ENCODE results near the gene APH1B.

Gene APH1B

DNA sequence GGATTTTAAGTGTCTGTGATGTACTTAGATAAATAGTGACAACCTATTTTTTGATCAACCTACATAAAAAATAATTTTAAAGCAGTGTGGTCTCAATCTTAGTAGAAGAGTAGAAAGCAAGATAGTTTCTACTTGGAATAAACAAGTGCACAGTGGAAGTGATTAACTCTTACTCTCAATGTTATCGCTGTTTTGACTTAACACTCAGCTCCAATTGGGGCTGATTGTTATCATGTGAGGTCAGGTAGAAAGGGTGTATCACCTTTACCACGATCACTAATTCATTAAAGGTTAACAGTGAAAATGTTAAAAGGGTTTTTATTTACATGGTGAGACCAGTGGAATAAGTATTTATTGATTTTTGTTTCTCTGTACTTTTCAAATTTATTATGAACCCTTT, 22.4 kb upstream of the APH1B start:
- DNase-seq = no peak

DNA sequence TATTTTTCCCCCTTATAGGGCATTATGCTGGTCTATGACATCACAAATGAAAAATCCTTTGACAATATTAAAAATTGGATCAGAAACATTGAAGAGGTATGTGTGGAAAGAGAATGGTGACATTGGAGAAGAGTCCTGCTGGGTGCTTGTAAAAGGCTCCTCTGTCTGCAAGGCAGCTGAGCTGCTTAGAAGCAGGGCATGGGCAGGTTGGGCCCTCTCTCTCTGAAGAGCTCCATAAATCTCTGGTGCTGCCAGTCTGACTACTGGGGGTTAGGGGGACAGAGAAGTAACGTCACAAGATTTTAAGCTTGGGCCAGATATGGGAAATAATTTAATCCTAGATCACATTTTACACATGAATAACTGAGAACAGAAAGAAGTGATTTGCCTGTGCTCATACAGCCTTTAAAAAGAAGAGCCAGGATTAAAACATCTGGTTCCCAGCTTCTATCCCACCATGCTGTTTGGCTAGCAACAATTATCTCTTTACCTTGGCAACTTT, 21.9 kb upstream of the APH1B start:
- DNase-seq = no peak

DNA sequence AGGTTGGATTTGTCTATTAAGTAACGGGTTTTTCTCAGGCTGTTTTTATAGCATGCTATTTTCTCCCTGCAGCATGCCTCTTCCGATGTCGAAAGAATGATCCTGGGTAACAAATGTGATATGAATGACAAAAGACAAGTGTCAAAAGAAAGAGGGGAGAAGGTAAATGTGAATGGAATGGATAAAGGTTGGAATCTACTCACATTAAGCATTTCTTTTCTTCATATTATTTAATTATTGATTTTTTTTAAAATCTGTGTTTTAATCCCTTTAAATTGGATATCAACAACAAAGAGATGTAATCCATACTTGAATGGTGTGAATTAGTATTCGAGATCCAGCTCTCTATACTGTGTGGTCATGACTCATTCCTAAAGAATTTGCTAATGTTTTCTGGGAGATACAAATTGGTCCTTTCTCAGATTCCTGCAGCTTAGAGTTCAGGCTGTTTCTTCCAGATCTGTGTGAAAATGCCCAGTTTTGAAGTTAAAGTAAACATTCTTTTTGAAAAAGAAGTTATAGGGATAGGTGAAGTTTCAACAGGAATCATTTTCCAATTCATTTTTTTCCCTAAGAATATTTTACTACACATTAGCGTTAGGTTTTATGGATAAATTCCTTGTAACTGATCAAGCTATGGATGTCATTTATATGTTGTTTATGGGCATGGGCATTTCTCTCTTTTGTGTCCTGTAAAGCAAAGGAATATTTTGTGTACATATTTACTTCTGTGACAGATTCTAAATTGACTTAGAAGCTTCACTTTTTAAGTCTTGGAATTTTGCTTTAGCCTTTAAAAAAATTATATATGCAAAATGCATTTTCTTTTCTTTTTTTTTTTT, 20.8 kb upstream of the APH1B start:
- peak; percentile 87 for DNase-seq

DNA sequence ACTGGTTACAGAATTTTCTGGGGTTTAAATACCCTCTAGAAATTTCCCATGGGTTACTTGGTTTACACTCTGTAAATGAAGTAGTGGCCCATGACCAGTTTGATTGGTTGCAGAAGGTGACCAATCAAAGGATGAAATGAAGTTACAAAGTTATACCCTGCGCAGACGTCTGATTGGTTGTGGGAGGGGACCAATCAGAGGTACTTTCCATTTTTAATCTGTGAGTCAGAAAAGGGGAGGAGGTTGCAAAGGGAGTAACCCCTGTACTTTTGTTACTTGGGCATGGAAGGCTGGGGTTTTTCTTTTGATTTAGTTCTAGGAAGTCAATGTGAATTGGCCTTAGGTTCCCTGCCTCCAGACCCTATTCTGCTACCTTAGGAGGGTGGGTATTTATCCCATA, 18.7 kb upstream of the APH1B start:
- no peak for DNase-seq

DNA sequence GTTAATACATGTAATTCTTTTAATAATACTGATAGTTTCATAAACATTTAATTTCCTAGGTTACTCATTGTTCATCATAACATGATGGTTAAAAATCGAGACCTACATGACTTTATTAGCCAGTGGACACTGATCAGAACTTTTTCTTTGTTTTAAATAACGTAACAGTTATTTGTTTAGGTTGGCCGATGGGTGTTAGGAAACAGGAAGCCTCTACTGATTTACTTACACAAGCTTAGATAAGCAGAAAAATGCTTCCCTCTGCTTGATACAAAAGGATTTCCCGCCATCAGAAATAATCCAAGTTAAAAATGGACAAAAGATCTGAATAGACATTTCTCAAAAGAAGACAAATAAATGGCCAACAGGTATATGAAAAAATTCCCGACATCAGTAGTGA, 16.6 kb upstream of the APH1B start:
- no peak for DNase-seq

DNA sequence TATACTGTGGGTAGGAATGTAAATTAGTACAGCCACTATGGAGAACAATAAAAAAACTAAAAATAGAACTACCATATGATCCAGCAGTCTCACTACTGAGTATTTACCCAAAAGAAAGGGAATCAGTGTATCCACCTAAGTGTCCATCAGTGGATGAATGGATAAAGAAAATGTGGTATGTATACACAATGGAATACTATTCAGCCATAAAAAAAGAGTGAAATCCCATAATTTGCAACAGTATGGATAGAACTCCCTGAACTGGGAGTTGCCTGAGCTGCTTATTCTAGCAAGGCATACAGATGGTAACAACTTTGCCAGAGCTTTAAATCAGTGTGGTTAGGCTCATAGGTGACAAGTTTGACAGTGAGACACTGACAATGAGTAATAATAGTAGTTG, 16.1 kb upstream of the APH1B start:
- no peak for DNase-seq

DNA sequence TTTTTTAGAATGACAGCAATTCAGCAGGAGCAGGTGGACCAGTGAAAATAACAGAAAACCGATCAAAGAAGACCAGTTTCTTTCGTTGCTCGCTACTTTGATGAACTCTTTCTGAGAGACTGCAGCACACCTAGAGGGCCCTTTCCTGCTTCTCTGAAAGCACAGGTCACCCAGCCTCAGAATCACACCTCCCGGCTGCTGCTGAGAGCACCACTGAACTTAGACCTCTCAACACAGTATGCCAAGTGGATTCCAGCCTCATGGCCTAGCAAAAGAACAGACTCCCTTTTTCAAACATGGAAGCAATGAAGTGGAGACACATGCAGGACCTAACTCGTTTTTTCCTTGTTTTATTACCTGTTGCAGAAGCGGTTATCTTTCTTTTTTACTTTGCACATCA, 13.9 kb upstream of the APH1B start:
- no peak for DNase-seq

DNA sequence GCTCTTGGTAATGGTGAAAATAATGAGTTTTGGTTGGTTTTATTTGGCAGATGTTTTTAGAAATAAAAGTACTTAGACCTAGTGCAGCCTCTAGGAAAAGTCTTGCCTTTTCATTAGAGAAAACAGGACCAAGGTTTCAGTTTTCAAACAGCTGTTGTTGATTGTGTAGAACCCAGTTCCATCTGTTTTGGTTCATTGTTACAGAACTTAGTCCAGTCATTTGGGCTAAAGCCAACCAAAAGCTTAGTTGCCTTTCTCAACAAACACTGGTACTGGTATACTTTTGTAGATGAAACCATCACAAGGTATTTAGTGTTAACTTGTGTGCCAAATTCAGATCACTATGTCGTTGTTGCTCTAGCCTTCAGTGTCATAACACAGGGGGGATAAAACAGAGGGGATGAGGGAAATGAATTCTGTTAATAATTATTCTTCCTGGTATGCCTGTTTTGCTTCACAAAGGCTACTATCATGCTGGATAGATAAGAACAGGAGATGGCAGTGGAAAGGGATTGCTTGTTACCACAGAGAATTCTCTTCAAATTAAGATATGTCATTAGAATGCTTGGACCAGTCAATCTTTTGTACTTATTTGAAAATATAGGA, 12.6 kb upstream of the APH1B start:
- no peak for DNase-seq

DNA sequence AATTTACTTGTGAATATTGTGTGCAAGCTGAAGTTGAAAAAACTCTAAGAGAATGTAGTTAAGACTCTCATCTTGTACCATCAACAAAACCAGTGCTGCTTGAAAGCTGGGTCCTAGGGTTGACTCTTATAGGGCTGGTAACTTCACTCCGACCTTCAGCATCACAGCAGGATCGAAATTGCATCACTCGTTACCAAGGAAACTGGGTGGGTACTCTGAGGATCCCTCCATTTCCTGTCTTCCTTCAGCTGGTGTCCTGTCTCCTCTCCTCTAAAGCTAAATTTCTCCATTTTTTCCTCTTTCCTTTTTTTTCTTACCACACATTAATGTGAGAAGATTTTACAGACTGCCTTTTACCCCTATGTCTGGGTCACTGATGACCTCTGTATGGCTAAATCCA, 3.0 kb upstream of the APH1B start:
- DNase-seq = no peak

DNA sequence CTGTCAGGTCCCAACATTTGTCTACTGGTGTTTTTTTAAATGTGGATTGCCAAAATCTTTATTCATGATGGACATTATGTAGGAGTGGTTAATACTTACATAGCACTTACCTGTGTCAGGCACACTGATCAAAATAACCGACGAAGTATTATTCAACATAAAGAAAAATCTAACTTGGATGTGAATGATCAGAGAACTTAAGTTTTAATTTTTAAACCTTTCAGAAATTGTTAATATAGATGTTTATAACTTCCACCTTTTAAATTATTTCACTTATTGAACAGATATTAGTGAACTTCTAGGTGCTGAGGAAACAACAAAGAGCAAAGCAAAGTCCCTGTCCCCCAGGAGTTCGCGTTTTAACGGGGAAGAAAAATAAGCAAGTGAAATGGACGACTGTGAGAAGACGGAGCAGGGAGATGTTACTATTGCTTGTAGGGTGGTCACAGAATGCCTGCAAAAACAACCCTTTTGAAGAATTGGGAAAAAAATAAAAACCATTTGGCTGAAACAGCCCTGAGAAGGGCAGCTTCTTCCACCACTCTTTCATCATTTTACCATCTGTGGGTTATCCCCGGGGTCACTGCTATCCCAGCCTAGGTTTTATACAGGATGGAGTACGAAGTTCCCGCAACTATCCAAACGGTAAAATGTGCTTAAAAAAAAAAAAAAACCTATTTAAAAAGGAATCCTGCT, 915 bp upstream of the APH1B start:
- DNase-seq = no peak

DNA sequence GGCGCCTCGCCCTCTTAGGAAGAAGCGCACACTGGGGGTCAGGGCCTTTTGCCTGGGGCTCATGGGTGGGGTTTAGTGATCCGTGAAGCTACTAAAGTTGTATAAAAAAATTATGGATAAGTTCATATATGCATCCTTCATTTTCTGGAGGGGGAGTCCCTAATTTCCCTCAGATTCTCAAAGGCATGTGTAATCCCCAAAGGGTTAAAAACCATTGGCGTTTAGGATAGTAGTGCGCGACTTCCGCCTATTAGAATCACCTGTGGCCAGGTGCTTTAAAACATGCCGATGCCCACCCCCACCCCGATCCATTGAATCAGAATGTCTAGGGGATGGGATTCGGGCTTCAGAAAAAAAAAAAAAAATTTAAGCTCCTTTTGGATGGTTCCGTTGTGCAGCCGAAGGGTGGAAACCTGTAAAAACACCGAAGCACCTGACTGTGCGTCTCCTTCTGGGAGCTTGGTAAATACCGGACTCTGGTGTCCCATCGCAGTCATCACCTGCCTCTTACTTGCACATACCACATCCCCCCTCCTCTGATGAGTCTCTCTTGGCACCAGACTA, 570 bp downstream of the APH1B start:
- no peak for DNase-seq

DNA sequence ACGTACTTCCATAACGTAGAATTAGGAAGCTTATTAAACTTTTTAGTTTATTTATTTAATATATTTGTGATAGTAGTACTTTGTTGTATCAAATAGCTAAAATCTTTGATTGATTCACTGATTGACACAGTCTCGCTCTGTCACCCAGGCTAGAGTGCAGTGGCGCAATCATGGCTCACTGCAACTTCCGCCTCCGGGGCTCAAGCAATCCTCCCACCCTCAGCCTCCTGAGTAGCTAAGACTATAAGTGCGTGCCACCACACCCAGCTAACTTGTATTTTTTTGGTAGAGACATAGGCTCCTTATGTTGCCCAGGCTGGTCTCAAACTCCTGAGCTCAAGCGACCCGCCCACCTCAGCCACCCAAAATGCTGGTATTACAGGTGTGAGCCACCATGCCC, 5.7 kb downstream of the APH1B start:
- DNase-seq = no peak

DNA sequence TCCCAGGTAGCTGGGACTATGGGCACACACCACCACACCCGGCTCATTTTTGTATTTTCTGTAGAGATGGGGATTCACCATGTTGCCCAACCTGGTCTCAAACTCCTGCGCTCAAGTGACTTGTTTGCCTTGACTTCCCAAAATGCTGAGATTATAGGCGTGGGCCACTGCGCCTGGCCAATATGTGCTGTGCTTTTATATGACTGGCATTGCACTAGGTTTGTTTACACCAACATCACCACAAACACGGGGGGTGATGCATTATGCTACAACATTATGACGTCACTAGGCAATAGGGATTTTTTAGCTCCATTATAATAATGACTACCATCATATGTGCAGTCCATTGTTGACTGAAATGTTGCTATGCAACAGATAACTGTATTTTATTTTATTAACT, 6.9 kb downstream of the APH1B start:
- no peak for DNase-seq

DNA sequence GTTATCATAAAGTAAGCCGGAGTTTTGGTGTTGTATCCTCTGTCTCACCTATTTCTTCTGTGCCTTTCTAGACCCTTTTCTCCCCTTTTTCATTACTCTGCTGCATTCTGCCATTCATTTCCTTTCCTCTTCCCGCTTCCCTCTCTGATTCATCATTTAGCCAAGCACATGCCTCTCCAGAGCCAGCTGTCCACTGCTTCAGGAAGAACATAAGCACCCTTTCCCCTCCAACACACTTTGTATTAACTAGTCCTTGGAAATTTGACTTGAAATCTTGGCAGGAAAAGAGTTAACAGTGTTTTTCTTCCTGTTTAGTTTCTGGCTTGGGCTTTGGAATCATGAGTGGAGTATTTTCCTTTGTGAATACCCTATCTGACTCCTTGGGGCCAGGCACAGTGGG, 9.7 kb downstream of the APH1B start:
- no peak for DNase-seq

DNA sequence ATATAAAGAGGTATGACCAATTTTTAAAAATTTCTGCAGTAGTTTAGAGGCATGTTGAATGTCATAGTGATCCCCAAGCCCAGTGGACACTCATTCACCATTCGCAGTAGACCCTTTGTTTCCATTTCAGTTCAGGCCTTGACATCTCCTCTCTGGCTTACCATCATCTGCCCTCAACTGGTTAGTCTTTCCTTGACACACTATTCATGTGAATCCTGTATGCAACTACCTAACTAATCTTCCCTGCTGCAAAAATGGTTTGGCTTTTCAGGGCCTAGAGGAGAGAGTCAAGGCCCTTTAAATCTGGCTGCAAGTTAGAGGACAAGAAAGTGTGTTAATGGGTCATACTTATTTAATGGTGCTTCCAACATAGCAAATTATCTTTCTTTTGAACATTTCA, 10.9 kb downstream of the APH1B start:
- no peak for DNase-seq

DNA sequence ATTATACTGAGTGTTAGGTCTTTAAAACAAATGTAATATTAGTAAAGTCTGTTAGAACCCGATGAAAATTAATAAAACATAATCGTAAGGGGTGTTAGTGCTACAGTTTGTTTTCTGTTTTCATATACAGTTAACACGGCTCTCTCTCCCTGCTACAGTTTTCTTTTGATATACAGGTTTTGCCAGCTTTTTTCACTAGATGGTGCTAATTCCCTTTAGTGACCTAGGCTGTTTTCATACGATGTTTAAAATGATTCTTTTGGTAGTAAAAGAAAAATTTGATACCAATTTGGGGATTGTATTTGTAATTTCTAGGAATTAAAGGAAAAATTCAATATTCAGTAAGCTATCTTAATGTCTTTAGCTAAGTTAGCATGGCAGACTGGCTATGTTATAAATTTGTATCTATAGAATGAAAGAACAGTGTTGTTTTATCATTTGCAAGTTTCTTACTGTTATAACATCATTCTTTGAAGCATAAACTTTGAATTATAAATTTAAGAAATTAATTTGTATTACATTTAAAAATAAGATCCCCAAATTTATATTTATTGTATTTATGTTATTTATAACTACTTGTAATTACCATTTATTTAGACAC, 11.5 kb downstream of the APH1B start:
- peak; percentile 57 for DNase-seq

DNA sequence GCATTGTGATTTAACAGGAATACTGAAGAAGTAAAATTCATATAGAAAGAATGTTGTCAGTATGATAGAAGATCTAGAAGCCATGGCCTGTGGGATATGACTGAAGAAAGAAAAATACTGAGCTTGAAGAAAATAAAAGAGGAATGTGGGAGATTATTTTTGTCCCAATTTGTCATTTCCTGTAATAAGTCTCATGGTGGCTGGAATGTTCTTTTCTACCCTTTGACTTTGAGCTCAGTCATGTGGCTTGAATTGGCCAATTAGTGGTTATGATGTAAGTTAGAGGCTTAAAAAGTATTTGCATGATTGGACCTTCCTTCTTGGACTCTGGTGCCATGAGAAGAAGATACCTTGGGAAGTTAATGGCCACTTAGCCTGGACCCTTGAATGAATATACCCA, 14.1 kb downstream of the APH1B start:
- peak; percentile 89 for DNase-seq

DNA sequence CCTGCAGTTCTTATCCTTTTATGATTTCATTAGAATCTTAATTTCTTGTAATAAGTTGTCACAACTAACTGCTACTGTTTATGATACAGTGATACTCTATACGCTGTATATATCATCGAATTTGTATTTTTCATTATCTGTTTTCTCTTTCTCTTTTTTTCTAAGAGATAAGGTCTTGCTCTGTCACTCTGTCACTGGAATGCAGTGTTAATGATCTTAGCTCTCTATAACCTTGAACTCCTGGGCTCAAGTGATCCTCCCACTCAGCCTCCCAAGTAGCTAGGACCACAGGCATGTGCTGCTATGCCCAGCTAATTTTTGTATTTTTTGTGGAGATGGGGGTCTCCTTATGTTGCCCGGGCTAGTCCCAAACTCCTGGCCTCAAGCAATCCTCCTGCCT, 14.8 kb downstream of the APH1B start:
- no peak for DNase-seq

DNA sequence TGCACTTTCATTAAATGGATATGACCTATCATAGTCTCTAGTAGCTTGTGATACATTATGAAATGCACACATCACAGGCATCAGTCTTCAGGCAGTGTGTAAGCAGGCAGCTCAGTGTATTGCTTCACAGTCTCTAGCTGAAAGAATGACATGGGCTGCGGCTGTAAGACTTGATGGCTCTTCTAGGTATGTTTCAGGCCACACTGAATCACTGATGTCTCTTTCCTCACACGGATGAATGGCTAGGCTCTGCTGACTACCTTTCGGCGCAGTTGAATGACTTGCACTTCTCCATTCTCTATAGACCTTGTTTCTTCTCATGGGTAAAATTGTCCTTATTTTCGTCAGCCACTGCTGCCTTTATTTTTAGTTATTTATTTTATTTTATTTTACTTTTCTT, 15.4 kb downstream of the APH1B start:
- peak; percentile 35 for DNase-seq

DNA sequence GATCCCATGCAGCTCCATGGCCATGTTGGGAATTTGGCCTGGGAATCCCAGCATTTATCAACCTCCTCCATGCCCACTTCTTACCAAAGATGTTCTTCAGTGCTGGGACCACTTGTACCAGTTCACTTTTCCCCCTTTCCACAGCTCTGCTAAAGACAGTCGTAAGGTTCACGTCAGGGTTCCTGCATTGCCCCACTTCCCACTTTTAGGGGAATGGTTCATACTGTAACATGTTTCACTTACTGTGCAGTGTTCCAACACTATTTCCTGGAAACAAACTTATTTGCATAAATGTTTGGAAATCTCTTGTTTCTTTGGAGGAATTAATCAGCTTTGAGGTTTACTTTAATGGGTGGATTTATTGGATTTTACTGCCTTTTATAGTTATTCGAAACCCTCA, 17.0 kb downstream of the APH1B start:
- DNase-seq = no peak

DNA sequence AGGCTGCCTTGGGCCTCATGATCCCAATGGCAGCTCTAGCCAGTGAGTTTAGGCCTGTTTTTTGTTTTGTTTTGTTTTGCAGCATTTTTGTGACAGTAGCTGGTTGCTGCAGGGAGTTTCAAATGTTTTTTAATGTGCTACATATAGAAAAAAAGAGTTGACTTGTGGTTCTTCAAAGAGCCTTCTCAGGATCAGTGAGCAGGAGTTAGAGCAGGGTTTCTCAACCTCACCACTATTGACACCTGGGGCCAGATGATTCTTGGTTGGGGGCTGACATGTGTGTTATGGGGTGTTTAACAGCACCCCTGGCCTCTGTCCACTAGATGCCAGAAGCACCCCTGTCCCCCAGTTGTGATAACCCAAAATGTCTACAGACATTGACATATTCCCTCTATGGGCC, 17.9 kb downstream of the APH1B start:
- no peak for DNase-seq

DNA sequence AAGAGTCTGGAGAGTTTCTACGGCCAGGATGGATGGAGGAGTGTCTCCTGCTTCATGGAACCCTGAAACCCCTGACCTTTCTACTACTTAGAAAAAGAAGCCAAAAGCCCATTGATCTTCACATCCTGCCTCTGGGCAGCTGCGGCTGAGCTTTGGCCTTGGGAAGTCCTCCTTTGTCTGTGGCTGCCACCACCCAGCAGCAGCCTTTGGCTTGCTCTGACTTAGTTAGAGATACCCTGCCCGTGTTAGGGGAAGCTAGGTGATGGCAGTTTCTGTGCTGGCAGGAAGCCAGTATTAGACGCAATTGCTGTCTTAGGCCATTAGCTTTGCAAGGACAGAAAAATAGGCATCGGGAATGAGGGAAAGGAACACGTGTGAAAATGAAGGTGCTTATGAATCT, 18.8 kb downstream of the APH1B start:
- no peak for DNase-seq

DNA sequence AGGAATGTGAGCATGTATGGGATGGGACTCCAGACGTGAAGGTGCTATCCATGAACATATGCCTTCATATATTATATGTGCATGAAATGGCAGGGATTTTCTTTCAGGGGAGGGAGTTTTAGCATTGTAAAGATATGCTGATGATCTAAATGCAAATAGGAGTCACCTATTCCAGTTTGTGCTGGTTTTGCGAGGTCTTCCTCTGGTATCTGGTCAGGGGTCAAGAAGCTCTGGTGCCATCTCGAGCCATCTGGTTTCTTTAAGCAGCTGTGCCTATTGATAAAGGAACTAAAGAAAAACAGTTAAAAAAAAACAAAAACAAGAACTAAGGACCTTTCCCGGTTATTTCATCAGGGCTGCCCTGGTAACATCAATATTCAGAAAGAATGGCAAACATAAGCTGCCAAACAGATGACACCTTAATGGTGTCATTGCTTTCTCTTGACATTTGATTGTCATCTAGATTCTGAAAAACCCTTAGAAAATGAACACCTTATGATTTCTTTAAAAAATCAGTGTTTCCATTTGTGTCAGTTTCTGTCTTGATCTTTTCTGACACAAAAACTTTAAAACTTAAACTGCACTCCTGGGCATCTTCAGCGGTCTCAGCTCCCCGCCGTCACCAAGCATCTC, 22.7 kb downstream of the APH1B start:
- no peak for DNase-seq

Measured in fibroblast of skin of abdomen (primary cell).